Activated gamma-delta T cell treated with anti-CD3 and anti-CD28 coated beads, Interleukin-2, amount 50 U/mL, for 16 hours (primary cell): ENCODE data around the gene GPR156.
"Not testable (repeated sequence)": the region's sequence is repeated elsewhere in the genome, so short reads cannot be mapped to it uniquely, and the experiment has no call there.

Experiments
- DNase-seq: peaks from one replicate; pipeline ENCODE4 v3.0.0-alpha.2; 2020; ENCODE audit warnings: low read depth

The GPR156 gene

GRCh38 chr3:120284747-120285507 lies at the start of gene GPR156:
TSS of gene GPR156 (minus strand) at chr3:120285222. CDS start at chr3:120244098, 41,124 bp downstream.
- no peak for DNase-seq

- DNase-seq, result no peak
These were observed 47.6 kb upstream of the GPR156 start for GRCh38 chr3:120332646-120333045.

GRCh38 chr3:120331076-120331475 lies 46.1 kb upstream of the GPR156 start:
- no peak for DNase-seq

- DNase-seq, result no peak
These were observed 41.8 kb upstream of the GPR156 start for GRCh38 chr3:120326784-120327183.

- DNase-seq, result no peak
These were observed 39.2 kb upstream of the GPR156 start for GRCh38 chr3:120324190-120324589.

- not testable (repeated sequence) for DNase-seq
These were observed 38.7 kb upstream of the GPR156 start for GRCh38 chr3:120323761-120324160.

- DNase-seq, result no peak
These were observed 27.1 kb upstream of the GPR156 start for GRCh38 chr3:120311863-120312794.

GRCh38 chr3:120306519-120307455 lies 21.8 kb upstream of the GPR156 start:
- DNase-seq, result no peak

- no peak for DNase-seq
These were observed 19.6 kb upstream of the GPR156 start for GRCh38 chr3:120304616-120305015.

- no peak for DNase-seq
These were observed 17.3 kb upstream of the GPR156 start for GRCh38 chr3:120302361-120302760.

GRCh38 chr3:120300971-120301370 lies 15.9 kb upstream of the GPR156 start:
- DNase-seq, result no peak

- DNase-seq, result no peak
These were observed 14.4 kb upstream of the GPR156 start for GRCh38 chr3:120299403-120299802.

- no peak for DNase-seq
These were observed 14.0 kb upstream of the GPR156 start for GRCh38 chr3:120298996-120299395.

GRCh38 chr3:120291552-120291951 lies 6.5 kb upstream of the GPR156 start:
- not testable (repeated sequence) for DNase-seq

GRCh38 chr3:120289636-120290035 lies 4.6 kb upstream of the GPR156 start:
- no peak for DNase-seq

GRCh38 chr3:120286465-120286864 lies 1.4 kb upstream of the GPR156 start:
- DNase-seq, result no peak

GRCh38 chr3:120285508-120285841 lies 453 bp upstream of the GPR156 start:
- DNase-seq, result no peak

- no peak for DNase-seq
These were observed 3.8 kb downstream of the GPR156 start for GRCh38 chr3:120281261-120281660.

GRCh38 chr3:120280566-120280965 lies 4.5 kb downstream of the GPR156 start:
- no peak for DNase-seq

GRCh38 chr3:120280026-120280425 lies 5.0 kb downstream of the GPR156 start:
- DNase-seq, result no peak

- no peak for DNase-seq
These were observed 8.3 kb downstream of the GPR156 start for GRCh38 chr3:120276767-120277166.

GRCh38 chr3:120275618-120276017 lies 9.4 kb downstream of the GPR156 start:
- DNase-seq, result no peak
